Inferior parietal cortex (tissue), 1 donor: ENCODE measurements around the gene IGF2BP1.
"Not testable (repeated sequence)": the region's sequence is repeated elsewhere in the genome, so short reads cannot be mapped to it uniquely, and the experiment has no call there.

Experiments used
- DNase-seq: peaks from one replicate; pipeline ENCODE4 v3.0.0-alpha.2; 2016; ENCODE audit errors: extremely low spot score

The IGF2BP1 gene

DNA sequence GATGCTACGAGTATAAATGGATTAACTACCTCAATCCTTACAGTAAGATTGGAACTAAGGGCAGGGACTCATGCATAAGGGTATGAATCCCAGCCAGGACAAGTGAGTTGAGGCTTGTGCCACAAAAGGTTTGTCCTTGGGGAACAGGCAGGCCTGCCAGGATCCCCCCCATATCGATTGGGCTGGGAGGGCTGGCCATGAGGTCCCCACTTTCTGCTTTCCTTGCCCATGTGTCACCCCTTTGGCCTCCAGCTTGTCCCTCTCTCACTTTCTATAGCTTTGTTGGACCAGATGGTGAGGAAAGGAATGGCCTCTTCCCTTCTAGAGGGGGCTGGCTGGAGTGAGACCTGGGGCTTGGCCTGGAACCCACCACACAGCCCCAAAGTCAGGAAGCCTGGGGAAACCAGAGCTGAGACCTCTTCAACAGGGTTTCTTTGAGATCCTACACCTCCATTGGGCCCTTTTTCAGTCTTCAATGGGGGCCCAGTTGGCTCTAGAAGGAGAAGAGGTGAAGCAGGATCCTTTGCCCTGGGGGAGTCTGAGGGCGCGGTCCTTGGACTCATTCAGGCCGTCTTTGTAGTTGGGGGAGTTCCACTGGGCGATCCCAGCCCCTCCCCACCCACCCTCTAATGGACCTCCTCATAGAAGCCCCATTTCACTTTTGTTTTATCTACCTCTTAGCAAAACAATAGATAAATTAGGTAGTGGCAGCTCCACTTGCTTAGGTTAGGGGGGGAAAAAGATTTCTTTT, 57.3 kb downstream of the IGF2BP1 start:
- DNase-seq = no peak

DNA sequence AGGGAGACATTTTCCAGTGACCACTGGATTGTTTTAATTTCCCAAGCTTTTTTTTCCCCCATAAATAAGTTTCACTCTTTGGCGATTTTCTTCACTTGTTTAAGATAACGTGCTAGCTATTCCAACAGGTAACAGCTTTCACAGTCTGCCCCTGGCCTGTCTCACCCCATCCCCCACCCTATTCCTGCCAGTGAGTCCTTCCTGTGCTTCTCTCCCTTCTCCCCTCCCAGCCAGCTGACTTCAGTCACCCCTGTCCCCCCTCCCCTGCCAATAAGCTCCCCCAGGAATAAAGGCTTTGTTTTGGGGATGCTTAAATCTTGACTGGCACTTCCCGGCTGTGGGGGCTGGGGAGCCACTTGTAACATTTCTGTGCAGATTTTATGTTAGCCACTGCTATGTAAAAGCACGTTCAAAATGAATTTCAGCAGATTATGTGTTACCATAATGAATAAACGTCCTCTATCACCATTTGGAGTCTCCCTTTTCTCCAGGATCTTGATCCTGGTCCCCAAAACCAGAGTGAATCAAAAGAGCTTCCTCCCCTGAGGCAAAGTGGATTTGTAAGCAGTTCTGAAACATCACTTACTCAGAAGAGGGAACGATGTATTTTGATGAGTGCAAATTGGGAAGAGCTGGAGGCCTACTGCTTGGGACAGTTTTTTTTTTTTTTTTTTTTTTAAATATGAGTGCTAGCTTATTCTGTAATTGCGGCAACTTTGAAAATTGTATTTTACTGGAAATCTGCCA, 58.2 kb downstream of the IGF2BP1 start:
- no peak for DNase-seq

DNA sequence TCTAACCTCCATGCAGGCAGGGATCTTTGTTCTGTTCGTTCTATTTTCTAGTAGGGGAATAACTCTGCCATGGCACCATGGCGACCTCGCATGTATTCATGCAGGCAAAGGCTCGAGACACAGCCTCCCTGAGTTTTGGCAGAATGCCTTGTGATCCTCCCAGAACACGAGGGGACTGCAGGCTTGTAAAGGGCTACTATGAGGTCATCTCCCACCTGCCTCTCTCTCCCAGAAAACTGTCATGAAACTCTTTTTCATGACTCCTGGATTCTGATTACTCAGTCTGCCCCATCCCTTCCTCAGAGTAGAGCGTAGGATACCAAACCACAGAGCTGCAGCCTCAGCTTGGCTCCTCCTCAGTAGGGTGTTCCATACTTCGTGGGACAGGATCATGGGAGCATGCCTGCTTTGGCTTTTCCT, 64.3 kb downstream of the IGF2BP1 start:
- DNase-seq = no peak

DNA sequence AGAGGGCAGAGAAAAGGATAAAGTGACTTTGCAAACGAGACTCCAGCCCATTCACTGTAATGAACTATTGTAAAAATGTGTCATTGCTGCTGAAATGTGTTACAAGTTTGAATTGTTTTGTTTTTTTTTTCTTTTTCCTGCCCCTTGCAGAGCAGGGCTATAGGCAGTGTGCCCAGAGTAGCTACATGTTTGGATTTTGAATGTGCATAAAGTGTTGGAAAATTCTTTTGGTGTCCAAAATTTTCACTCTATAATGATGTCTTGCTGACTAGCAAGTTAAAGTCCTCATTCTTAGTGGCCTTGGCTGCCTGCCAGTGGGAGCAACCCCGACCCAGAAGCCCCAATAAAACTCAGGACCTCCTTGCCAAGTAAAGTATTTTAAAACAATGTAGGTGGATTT, 66.5 kb downstream of the IGF2BP1 start:
- DNase-seq = peak; percentile 34

DNA sequence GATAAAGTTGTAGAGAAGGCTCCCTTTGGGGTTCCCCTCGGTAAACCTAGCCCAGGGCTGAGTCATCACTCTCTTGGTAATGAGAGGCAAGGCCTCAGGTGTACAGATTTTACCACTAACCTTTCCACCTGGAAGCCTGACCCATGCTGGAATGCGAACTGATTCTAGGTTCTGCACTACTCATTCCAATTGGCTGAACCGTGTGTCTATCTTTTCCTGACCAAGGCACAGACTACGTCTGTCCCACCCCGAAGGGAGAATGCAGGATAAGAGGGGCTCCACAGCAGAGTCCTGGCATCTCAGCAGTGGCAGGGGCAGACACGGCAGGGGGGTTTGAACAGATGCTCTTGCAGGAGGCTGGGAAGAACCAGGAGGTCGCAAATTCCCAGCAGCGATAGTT, 70.0 kb downstream of the IGF2BP1 start:
- DNase-seq = no peak

DNA sequence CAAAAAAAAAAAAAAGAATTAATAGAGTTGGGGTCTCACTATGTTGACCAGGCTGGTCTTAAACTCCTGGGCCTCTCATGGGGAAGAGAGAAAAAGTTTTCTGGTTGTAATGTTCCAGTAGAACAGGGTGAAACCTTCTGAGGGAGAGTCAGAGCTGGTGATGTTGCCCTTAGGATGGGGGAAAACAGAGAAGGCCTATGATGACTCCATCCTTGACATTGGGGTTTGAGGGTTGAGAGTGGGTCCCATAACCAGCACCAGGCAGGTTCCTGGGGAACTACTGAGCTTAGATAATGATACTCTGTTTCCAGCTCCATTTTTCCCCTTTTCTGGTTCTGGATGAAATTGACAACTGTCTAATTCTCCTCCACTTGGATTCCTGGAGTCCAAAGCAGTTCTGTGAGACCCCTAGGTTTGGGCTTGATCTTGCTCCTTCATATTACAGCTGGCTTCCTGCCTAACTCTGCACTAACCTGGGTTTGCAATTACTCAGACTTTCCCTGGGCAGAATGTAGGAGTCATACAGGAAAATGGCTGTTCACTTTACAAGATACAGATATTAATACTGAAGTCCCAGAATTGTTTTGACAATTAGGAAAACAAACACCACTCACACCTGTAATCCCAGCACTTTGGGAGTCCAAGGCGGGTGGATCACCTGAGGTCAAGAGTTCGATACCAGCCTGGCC, 72.5 kb downstream of the IGF2BP1 start:
- DNase-seq = no peak

DNA sequence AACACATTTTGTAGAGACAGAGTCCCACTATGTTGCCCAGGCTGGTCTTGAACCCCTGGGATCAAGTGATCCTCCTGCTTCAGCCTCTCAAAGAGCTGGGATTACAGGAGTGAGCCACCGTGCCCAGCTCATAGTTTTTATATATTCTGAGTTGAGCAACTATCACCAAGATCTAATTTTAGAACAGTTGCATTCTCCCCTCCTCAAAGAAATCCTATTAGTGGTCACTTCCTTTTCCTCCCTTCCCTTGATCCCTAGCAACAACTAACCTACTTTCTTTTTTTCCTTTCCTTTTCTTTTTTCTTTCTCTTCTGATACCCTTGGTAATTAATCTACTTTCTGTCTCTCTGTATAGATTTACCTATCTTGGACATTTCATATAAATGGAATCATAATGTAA, 73.9 kb downstream of the IGF2BP1 start:
- DNase-seq = no peak

DNA sequence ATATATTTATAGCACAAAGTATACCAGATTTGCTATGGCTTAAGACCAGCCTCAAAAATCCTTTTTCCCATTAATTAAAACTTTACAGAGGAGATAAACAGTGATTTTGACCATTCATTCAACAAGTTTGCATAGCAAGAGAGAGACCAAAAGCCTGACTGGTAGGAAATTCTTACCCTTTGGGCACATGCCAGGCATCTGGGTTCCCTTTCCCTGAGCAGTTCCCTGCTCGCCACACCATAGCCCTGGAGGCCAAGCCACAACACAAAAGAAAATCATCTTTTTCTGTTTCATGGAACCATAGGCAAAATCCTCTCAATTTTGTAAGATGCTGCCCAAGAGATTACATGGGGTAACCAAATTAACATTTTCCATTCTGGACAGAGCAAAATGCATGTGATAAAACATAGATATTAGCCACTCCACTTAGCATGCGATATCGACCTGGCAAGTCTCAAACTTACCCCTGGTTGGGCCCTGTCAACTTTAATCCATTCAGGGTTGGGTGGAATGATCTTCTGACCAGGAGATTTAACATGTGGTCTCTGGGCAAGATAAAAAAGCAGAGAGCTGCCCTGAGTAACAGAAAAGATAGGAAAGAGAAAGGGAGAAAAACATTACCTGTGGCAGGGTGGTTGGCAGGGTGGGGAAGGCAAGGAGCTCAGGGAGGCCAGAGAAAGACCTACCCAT, 77.8 kb downstream of the IGF2BP1 start:
- DNase-seq = no peak

DNA sequence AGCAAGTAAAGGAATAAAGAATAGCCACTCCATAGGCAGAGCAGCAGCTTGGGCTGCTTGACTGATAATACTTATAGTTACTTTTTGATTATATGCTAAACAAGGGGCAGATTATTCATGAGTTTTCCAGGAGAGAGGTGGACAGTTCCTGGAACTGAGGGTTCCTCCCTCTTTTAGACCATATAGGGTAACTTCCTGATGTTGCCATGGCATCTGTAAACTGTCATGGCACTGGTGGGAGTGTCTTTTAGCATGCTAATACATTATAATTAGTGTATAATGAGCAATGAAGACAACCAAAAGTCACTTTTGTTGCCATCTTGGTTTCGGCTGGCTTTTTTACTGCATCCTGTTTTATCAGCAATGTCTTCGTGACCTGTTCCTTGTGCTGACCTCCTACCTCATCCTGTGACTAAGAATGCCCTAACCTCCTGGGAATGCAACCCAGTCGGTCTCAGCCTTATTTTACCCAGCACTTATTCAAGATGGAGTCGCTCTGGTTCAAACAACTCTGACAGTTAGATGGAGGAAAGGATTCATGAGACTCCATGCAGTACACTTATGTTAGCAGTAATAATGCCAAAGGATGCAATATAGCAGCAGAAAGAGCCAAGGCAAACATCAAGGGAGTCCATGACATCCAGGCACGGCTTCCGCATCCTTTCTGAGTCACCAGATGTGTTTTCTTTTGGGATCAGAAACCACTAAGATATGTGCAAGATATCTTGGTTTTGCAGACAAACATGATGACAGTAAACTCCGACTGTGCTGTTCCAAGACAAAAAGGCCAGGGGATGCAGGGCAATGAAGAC, 79.6 kb downstream of the IGF2BP1 start:
- no peak for DNase-seq

DNA sequence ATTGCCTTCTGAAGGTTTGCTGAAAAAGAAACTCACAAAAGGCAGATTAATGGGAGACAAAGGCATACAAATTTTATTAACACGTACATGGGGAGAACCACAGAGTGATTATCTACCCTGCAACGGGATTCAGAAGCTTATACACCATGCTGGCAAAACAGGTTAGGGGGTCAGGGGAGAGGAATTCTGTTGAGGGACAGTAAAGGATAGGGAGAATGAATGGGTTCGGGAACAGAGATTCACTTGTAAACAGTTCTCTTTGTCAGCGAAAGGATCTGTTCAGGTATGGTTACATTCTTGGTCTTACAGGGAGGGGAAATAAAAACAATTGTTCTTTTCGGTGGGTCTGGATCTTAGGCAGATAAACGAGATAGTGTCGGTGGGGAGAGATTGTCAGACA, 81.1 kb downstream of the IGF2BP1 start:
- no peak for DNase-seq

DNA sequence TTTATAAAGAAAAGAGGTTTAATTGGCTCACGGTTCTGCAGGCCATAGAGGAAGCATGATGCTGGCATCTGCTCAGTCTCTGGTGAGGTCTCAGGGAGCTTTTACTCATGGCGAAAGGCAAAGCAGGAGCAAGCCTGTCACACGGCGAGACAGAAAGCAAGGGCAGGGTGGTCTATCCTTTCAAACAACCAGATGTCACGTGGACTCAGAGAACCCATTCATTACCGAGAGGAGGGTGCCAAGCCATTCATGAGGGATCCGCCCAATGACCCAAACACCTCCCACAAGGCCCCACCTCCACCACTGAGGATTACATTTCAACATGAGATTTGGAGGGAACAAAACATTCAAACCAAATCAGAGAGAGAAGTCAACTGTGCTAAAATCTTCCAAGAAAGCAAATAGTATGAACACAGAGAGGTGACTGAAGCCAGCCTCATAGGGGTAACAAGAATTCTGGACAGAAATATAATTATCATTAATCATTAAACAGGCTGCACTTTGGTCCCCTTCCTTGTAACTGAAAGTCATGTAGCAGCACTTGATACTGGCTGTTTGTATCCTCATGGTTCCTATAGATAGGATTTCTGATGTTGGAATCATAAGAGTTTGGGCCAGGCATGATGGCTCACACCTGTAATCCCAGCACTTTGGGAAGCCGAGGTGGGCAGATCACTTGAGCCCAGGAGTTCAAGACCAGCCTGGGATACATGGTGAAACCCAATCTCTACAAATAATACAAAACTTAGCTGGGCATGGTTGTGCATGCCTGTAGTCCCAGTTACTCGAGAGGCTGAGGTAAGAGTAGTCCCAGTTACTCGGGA, 82.9 kb downstream of the IGF2BP1 start:
- no peak for DNase-seq

DNA sequence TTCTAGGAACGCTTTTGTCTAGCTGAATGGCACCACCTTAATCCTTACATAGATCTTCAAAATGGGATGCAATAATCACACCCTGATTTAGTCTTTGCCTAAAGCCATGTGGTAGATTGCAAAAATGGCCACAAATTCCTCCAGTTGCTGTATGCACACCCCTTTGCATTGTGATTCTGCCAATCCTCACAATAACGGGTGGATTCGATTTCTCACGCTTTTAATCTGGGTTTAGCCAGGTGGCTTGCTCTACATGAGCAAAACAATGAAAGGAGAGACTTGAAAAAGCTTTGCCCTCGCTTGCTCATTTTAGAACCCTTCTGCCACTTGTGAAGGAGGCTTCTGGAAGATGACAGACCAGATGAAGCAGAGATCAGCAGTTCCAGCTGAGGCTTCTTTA, 85.0 kb downstream of the IGF2BP1 start:
- no peak for DNase-seq

DNA sequence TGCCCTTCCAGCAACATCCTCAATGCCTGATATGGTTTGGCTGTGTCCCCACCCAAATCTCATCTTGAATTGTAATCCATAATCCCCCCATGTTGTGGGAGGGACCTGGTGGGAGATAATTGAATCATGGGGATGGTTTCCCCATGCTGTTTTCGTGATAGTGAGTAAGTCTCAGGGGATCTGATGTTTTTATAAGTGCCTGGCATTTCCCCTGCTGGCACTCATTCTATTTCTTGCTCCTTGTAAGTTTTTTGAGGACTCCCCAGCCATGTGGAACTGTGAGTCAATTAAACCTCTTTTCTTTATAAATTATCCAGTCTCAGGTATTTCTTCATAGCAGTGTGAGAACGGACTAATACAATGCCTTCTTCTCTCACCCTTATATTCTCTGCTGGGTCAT, 87.9 kb downstream of the IGF2BP1 start:
- DNase-seq = not testable (repeated sequence)

DNA sequence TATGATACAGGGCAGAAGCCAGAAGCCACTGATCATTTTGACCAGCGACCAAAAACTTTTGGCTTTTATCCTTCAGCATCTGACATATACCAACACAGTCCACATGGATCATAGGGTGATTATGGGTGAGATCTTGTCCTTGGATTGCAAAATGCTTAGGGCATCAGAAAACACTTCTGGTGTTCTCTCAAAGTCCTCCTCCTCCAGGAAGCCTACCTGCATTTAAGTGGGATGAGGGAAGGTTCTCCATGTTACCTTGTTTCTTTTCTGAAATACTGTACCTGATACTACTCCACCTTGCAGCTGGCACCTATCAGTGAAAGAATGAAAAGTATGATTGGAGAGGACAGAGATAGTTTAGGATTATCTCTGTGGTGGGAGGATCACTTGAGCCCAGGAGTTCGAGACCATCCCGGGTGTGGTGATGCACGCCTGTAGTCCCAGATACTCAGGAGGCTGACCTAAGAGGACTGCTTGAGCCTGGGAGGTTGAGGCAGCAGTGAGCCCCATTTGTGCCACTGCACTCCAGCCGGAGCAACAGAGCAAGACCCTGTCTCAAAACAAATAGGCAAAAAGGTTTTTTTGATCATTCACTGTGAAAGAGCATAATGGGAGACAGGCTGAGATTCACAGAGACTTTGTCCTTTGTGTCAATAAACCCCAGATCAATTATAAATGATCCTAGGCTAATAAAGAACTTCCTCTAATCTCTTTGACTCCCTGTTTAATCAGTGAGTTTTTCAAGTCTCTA, 88.6 kb downstream of the IGF2BP1 start:
- no peak for DNase-seq

DNA sequence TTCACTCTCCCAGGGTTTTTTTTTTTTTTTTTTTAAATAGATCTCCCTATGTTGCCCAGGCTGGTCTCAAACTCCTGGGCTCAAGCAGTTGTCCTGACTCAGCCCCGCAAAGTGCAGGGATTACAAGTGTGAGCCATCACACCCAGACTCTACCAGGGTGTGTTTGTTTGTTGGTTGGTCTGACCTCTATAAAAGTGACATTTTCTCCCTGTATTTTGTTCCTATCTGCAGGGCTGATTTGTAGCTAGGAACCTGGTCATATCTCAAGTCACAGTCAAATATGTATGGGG, 89.1 kb downstream of the IGF2BP1 start:
- no peak for DNase-seq

DNA sequence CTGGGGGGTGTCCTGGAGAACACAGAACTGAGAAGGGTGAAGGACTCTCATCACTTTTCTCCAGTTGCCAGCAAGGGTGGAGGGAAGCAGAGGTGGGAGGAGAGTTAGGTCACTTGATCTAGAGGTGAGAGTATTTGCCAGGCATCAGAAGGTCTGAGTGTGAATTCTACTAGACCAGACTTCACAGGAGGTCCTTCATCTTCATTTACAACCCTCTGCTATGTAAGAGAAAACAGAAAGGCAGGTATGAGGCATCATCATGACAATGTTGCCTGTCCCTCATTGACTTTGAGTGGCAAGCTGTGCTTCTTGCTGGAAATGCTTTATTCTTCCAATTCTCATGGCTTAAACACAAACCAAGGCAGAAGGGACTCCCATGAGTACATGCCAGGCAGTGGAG, 89.5 kb downstream of the IGF2BP1 start:
- no peak for DNase-seq

DNA sequence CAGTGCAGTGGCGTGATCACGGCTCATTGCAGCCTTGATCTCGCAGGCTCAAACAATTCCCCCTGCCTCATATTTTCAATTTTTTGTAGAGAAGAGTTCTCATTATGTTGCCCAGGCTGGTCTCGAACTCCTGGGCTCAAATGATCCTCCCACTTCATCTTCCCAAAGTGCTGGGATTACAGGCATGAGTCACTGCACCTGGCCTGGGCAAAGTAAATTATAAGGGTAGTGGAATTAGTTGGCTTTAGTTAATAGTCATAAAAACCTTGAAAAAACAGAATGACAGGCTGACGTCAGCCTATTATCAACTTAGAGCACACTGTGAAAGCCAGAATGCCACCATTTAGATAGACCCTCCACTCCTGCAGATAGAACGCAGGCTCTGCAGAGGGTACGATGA, 91.9 kb downstream of the IGF2BP1 start:
- DNase-seq = no peak

DNA sequence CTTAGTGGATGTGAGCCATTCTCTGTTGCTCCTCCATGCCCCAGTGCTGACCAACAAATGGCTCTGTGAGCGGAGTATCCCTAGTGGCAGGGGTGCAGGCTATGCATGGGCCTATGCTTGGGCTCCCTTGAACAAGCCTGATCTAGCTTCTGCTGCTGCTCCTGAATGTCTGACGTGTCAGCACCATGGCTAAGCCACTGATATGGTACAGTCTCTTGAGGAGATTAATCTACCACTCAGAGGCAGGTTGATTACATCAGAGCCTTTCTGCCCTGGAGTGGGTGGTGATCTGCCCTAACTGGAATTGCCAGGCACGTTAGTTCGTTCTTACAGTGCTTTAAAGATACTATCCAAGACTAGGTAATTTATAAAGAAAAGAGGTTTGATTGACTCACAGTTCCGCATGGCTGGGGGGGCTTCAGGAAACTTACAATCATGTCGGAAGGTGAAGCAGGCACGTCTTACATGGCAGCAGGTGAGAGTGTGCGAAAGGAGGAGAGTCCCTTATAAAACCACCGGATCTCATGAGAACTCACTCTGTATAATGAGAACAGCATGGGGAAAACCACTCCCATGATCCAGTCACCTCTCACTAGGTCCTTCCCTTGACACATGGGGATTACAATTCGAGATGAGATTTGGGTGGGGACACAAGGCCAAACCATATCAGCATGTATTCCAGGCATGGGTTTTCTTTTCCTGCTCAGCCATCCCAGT, 93.9 kb downstream of the IGF2BP1 start:
- DNase-seq = no peak

DNA sequence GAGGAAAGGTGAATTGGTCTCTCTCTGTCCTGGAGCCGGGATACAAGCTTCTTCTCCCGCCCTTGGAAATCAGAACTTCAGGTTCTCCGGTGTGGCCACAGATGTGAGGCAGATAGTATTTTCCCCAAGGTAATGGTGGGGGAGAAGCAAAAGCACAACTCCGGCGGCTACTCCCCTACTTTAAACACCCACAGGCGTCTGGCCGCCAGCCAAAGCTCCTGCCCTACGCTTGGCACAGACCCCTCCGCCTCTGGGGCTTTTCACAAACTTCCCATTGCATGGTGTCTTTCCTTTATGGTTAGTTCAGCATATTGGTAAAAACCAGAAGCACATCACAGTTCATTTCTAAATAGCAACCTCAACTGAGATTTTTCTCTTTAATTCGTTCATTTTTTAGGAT, 95.9 kb downstream of the IGF2BP1 start:
- no peak for DNase-seq
